HG03097 (cell line): ENCODE data around the gene MUC12.
"Not testable (repeated sequence)": the region's sequence is repeated elsewhere in the genome, so short reads cannot be mapped to it uniquely, and the experiment has no call there.

Source experiments
- ATAC-seq: cut with Tn5 transposase; IDR thresholded peaks from one replicate; pipeline ENCODE4 v1.9.1; 2021; ENCODE audit not compliant: unreplicated experiment, low FRiP score

Gene MUC12, protein sequence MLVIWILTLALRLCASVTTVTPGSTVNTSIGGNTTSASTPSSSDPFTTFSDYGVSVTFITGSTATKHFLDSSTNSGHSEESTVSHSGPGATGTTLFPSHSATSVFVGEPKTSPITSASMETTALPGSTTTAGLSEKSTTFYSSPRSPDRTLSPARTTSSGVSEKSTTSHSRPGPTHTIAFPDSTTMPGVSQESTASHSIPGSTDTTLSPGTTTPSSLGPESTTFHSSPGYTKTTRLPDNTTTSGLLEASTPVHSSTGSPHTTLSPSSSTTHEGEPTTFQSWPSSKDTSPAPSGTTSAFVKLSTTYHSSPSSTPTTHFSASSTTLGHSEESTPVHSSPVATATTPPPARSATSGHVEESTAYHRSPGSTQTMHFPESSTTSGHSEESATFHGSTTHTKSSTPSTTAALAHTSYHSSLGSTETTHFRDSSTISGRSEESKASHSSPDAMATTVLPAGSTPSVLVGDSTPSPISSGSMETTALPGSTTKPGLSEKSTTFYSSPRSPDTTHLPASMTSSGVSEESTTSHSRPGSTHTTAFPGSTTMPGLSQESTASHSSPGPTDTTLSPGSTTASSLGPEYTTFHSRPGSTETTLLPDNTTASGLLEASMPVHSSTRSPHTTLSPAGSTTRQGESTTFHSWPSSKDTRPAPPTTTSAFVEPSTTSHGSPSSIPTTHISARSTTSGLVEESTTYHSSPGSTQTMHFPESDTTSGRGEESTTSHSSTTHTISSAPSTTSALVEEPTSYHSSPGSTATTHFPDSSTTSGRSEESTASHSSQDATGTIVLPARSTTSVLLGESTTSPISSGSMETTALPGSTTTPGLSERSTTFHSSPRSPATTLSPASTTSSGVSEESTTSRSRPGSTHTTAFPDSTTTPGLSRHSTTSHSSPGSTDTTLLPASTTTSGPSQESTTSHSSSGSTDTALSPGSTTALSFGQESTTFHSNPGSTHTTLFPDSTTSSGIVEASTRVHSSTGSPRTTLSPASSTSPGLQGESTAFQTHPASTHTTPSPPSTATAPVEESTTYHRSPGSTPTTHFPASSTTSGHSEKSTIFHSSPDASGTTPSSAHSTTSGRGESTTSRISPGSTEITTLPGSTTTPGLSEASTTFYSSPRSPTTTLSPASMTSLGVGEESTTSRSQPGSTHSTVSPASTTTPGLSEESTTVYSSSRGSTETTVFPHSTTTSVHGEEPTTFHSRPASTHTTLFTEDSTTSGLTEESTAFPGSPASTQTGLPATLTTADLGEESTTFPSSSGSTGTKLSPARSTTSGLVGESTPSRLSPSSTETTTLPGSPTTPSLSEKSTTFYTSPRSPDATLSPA (N-terminal part only)

DNA sequence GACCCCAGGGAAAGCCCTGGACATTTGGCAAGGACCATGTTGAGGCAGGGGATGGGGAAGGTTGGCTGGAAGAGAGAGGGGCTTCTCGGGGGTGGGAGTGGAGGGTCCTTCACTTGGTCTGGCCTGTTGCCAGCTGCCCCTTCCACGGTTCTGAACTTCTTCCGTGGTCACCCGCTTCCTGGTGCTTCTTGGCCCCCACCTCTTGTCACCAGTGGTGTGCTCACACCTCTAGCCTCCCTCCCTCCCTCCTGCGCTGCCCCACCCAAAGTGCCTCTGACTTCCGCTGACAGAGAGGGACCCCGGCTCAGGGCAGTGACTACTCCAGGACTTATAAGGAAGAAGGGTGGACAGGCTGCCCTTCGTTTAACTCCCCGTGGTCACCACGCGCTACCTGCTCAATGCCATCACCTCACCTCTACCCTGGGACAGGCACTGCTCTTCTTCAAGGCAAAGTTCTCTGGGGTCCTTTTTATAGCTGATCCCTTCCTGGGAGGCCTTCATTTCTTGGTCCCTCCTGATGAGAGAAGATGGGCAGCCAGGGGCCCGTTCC is at the start of gene MUC12:
Gene MUC12, plus strand, starts transcription at position 500 of the 550 bp plus-strand sequence. CDS start 58 bp downstream, outside the sequence.
- no peak for ATAC-seq

DNA sequence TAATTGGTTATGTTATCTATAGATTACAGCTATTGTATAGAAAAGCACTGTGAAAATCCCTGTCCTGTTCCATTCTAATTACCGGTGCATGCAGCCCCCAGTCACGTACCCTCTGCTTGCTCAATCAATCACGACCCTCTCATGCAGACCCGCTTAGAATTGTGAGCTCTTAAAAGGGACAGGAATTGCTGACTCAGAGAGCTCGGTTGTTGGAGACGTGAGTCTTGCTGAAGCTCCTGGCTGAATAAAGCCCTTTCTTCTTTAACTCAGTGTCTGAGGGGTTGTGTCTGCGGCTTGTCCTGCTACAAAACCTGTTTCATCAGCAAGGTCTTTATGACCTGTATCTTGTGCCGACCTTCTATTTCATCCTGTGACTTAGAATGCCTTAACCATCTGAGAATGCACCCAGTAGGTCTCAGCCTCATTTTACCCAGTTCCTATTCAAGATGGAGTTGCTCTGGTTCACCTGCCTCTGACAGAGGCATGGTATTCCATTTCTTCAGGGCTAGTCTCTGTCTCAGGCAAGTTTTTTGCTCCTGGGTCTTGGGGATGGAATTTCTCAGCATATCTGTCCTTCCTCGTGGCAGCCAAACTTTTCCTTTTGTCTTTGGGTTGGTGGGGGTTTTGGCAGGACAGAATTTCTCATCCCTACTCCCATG is 49.5 kb upstream of the MUC12 start:
- ATAC-seq: not testable (repeated sequence)

DNA sequence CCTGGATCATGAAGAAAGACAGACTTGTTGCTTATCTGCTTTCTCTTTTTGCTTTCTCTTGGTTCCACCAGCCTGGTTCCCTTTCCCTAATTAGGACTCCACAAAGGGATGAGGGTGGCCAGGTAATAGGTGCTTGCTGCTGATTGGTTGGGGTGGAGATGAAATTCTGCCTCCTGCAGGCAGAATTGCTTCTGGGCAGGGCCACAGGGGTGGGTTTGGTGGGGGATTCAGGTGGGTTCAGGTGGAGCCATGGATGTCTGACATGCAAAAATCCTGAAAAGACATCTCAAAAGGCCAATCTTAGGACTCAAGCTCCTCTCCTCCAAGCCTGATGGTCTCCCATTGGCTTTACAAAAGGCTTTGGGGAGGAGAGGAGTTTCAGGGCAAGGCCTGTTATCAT is 48.3 kb upstream of the MUC12 start:
- ATAC-seq: no peak

DNA sequence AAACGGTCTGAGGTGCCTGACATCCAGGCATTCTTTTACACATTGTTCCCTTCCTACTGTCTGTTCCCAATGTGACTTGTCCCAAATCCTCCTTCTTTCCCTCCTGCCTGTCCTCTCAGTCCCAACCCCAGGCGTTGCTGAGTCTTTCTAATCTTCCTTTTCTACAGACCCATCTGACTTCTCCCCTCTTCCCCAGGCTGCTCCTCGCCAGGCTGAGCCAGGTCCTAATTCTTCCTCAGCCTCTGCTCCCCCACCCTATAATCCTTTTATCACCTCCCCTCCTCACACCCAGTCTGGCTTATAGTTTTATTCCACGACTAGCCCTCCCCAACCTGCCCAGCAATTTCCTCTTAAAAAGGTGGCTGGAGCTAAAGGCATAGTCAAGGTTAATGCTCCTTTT is 45.7 kb upstream of the MUC12 start:
- ATAC-seq: not testable (repeated sequence)

DNA sequence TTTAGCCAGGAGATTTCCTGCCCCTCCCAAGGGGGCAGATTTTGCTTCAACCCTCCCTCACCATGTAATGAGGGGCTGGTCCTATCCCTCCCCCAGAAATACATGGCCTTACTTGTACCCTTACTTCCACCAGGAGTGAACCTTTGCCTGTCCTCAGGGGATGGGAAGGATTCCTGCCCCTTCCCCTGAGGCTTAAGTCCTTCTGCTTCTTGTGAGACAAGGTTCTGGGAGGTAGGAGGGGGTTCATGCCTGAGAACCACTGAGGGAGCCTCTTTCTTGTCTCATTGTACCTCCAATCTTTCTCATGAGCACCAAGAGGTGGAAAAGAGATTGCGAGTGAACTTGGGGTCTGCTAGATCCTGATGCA is 39.6 kb upstream of the MUC12 start:
- ATAC-seq: no peak

DNA sequence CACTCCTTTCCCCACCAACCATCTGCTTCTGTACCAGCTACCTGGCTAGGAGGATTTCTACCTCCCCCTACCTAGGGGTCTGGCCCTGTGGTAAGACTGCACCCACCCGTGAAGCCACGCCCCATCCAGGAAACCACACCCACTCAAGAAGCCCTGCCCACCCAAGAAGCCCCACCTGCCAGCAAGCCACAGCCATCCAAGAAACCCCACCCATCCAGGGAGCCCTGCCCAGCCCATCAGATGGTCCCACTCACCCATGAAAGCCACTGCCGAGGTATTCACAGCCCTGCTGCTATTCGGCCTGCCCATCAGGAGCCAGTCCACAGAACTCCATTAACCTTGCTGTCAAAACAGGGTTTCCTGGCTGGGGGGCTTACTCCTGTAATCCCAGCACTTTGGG is 35.6 kb upstream of the MUC12 start:
- ATAC-seq: no peak

DNA sequence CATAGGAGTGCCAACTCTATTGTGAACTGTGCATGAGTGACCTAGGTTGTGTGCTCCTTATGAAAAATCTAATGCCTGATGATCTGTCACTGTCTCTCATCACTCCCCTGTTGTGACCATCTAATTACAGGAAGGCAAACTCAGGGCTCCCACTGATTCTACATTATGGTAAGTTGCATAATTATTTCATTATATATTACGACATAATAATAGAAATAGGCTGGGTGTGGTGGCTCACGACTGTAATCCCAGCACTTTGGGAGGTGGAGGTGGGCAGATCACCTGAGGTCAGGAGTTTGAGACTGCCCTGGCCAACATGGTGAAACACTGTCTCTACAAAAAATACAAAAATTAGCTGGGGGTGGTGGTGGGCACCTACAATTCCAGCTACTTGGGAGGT is 34.0 kb upstream of the MUC12 start:
- ATAC-seq: not testable (repeated sequence)

DNA sequence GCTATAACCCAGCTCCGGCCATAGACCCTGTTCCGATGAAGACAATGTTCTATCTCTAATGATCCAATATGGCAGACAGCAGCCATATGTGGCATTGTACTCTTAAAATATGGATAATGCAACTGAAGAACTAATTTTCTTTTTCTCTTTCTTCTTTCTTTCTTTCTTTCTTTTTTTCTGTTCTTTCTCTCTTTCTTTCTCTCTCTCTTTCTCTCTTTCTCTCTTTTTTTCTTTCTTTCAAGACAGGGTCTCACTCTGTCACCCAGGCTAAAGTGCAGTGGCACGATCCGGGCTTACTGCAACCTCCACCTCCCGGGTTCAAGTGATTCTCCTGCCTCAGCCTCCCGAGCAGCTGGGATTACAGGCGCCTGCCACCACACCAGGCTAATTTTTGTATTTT is 33.2 kb upstream of the MUC12 start:
- ATAC-seq: not testable (repeated sequence)

DNA sequence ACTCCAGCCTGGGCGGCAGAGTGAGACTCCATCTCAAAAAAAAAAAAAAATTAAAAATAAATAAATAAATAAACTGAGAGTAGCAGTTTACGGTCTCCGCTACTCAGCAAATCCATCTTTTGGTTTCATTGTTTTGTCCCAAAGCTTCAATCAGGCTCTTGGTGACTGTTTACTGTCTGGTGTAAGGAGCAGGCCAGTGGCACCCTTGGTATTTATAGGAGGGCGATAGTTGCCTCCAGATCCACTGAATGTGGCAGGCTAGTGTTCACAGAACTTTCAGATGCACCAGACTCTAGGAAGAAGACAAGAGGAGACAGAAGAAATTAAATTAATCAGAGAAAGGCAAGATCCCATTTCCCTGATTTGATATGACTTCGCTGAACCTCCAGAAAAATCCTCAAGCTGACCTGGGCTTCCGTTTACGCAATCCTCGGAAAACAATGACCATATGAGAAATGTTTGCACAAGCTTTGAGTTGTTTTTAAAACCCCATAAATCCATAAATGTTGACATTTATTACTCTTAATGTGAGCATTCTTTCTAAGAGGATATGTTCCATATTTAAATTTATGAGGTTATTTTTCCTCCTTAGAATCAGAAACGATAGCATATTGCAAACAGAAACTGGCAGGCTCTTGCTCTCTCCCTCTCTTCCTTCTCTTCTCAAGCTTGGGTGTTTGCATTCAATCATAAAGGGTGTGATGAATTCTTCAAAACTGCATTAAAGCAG is 27.2 kb upstream of the MUC12 start:
- ATAC-seq: no peak

DNA sequence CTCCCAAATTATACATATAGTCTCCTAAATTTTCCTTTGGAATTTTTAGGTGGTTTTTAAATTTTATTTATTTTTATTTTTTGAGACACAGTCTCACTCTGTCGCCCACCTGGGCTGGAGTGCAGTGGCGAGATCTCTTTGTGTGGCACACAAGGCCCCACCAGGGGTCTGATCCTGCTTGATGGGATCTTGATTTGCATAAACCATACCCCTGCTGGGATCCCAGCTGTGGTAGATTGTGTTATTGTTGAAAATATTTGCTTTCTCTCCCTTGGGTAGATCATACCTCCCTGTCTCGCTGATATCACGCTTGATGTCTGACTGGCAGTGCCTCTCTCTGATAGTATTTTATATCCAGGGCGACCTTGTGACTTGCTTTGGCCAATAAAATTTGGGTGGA is 25.7 kb upstream of the MUC12 start:
- no peak for ATAC-seq

DNA sequence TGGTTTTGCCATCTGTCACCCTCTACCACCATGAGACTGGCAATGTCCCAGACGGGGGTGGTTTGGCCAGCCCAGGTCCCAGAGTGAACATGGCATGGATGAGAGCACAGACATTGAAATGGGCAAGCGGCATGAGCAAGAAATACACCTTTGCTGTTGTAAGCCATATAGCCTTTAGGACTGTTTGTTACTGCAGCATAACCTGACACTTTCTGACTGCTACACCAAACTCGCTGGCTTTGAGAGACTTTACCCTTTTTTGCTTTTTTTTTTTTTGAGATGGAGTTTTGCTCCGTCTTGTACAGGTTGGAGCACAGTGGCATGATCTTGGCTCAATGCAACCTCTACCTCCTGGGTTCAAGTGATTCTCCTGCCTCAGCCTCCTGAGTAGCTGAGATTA is 25.2 kb upstream of the MUC12 start:
- ATAC-seq: no peak

DNA sequence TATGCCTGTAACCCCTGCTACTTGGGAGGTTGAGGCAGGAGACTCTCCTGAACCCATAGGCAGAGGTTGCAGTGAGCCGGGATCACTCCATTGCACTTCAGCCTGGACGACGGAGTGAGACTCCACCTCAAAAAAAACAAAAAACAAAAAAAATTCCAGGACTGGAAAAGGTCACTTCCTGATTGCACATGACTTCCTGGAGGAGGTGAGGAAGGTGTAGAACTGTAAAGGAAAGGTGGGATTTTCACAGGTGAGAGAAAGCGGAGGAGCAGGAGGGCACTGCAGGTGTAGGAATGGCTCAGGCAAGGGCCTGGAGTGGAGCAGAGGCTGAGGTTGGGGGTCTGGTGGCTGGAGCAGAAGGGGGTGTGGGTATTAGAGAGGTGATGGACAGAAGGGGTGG is 23.3 kb upstream of the MUC12 start:
- ATAC-seq: no peak

DNA sequence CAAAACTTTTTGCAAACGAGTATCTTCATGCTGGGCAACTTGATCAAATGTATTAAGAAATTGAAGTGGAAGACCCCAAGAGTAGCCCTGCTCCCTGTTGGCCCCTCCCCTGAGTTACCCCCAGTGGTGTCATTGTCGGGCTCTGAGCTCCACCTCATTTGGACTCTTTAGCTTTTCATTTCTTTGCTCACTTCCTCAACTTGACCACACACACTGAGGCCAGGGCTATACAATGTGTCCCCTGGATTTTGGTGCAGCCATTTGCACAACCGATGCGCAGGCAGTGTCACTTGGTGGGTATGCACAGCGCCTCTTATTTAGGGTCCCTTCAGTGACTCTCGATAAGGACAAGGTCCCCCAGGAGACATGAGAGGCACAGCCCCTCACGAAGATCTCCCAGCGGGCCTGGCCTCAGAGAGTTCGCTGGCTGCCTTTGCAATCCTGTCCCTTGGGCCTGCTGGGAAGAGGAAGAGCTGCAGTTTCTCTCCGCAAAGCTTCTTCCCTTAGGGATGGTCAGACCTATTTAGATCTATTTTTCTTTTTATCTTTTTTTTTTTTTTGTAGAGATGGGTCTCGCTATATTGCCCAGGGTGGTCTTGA is 22.5 kb upstream of the MUC12 start:
- ATAC-seq: no peak

DNA sequence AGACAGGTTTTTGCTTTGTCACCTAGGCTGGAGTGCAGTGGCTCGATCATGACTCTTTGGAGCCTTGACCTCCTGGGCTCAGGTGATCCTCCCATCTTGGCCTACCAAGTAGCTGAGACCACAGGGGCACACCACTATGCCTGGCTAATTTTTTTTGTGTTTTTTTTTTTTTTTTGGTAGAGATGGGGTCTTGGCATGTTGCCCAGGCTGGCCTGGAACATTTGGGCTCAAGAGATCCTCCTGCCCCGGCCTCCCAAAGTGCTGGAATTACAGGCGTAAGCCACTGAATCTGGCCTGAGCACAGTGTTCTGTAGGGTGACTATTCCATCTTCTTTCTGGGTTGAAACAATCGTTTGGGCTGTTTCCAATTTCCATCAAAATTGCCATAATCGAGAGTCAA is 21.6 kb upstream of the MUC12 start:
- no peak for ATAC-seq

DNA sequence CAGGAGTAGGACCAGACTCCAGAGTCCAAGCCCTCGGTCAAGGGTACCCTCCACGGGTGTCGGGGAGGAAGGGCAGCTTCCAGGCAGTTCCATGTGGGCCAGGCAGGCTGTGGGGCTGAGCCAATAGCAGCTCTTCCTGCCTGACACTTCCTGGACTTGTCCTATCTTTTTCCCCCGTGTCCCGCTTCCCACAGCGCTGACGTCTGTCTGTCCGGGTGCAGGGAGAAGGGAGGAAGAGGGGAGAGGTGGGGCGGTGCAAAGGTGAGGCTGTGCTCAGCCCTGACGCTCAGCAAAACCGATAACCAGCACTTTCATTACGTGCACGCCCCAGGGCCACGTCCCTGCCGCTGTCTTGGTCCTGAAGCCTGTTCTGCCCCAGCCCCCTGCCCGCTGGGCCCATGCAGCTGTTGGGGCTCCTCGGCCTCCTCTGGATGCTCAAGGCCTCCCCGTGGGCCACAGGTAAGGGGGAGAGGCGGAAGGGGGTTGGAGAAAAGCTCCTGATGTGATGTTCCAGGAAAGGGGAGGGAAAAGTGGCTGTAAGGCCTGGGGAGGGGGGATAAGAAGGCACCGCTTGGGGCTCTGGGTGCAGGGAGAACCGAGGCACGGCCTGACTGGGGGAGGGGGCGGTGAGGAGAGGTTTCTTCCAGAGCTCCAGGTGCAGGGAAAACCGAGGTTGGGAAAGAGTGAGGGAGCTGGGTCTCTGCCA is 20.0 kb upstream of the MUC12 start, which contains the start of gene MUC3A:
Gene MUC3A, plus strand, starts transcription at position 308 of the 706 bp plus-strand sequence. Its CDS starts 91 bp downstream, at position 399.
- no peak for ATAC-seq

DNA sequence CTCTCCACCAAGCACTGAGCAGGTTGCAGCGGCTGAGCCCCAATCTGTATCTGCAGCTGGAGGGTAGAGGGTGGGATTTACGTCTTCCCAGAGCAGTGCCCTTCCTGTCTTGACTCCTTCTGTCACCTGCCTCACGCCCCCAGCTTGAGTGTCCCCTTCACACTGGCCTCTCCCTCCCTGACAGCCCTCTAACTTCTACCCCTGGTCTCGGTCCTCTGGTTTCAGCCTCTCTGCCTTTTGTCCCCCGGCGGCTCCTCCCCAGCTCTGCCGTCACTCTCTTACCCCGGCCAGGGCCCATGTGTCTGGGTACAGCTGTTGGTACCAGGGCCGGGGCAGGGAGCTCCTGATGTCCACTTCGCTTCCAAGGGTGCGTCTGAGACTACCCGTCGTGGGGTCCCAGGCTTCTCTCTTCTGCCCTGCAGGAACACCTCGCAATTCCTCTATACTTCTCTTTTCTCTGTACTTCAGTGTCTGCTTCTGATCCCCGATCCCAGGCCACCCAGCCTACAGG is 19.4 kb upstream of the MUC12 start:
- no peak for ATAC-seq

DNA sequence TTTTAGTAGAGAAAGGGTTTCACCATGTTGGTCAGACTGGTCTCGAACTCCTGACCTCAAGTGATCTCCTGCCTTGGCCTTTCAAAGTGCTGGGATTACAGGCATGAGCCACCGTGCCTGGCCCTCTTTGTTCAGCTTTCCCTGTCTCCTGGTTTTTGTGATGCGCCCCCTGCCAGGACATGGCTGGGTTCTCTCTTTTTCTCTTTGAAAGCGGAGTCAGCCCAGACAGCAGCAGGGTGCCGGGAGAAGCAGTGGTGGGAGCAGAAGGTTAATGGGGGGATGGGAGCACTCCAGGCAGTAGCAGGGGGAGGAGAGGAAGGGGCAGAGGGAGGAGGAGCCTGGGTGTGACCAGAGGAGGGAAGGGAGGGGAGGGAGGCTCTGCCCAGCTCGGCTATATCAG is 18.2 kb upstream of the MUC12 start:
- ATAC-seq: no peak
